Mesothelial cell of epicardium (in vitro differentiated cells): ENCODE data around the gene CD151. TPM values are rescaled to one million over a fixed set of nuclear protein-coding genes. Genes with fewer than 3 reads are reported as not detected.
A peak's percentile ranks its signal among the peaks of the same experiment; 100 is the strongest.

ENCODE experiments used
- DNase-seq, 2 experiments: peaks; one replicate each; pipeline ENCODE4 v3.0.0; 2021; ENCODE audit warnings: low spot score in 2 of 2; ENCODE audit not compliant: unreplicated experiment in 2 of 2
- H3K27ac Mint-ChIP-seq: 2 replicates; pipeline ENCODE4 v1.8.0; 2021; ENCODE audit warnings: mixed read lengths
- H3K27me3 Mint-ChIP-seq: 2 replicates; pipeline ENCODE4 v1.8.0; 2021; ENCODE audit warnings: low read depth, mixed read lengths
- H3K36me3 Mint-ChIP-seq: 2 replicates; pipeline ENCODE4 v1.8.0; 2021; ENCODE audit warnings: mixed read lengths
- H3K4me1 Mint-ChIP-seq: 2 replicates; pipeline ENCODE4 v1.8.0; 2021; ENCODE audit warnings: mixed read lengths
- H3K4me3 Mint-ChIP-seq: 2 replicates; pipeline ENCODE4 v1.8.0; 2021; ENCODE audit warnings: mild to moderate bottlenecking, moderate library complexity, mixed read lengths
- H3K9me3 Mint-ChIP-seq: 2 replicates; pipeline ENCODE4 v1.8.0; 2021; ENCODE audit warnings: mixed read lengths
- total RNA-seq: library from RNA; stranded (reverse); gene quantifications from 3 replicates; pipeline ENCODE4 v1.2.1, GENCODE V29; 2021
- TF ChIP-seq, protein P1 (sequence below): fragments of 200-600 bp; sonication (generic); IDR thresholded peaks from one replicate; pipeline ENCODE4 v1.5.0; 2021; ENCODE audit warnings: antibody characterized with exemption; ENCODE audit not compliant: unreplicated experiment

Gene CD151
- total RNA-seq, 1 donor from 2014 or later = 125 TPM

- Mint-ChIP-seq H3K9me3 (no peaks in the 10 kb centered on the region), H3K27ac (peak overlapping the region; percentile 77), H3K4me3 (peak overlapping the region; percentile 26), H3K4me1 (peaks cover 26% of the 10 kb centered on the region), H3K36me3 (peaks cover 3% of the 10 kb centered on the region), H3K27me3 (no peaks in the 10 kb centered on the region)
- TF ChIP-seq, protein P1, sequence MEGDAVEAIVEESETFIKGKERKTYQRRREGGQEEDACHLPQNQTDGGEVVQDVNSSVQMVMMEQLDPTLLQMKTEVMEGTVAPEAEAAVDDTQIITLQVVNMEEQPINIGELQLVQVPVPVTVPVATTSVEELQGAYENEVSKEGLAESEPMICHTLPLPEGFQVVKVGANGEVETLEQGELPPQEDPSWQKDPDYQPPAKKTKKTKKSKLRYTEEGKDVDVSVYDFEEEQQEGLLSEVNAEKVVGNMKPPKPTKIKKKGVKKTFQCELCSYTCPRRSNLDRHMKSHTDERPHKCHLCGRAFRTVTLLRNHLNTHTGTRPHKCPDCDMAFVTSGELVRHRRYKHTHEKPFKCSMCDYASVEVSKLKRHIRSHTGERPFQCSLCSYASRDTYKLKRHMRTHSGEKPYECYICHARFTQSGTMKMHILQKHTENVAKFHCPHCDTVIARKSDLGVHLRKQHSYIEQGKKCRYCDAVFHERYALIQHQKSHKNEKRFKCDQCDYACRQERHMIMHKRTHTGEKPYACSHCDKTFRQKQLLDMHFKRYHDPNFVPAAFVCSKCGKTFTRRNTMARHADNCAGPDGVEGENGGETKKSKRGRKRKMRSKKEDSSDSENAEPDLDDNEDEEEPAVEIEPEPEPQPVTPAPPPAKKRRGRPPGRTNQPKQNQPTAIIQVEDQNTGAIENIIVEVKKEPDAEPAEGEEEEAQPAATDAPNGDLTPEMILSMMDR = no peak
- no peak for DNase-seq
Measured at GRCh38 chr11:863023-863909, 30.5 kb downstream of the CD151 start.

GRCh38 chr11:863910-864827, 31.4 kb downstream of the CD151 start:
- TF ChIP-seq, protein P1 = no peak
- peaks cover 4% of the 10 kb centered on the region for H3K36me3 Mint-ChIP-seq
- H3K9me3 Mint-ChIP-seq = no peaks in the 10 kb centered on the region
- no peak overlapping the region for H3K4me3 Mint-ChIP-seq
- H3K27ac Mint-ChIP-seq = no peak overlapping the region
- DNase-seq = no peak
- H3K4me1 Mint-ChIP-seq = peaks cover 26% of the 10 kb centered on the region
- no peaks in the 10 kb centered on the region for H3K27me3 Mint-ChIP-seq

GRCh38 chr11:864898-865297, 32.1 kb downstream of the CD151 start:
- Mint-ChIP-seq H3K27me3 (no peaks in the 10 kb centered on the region), H3K9me3 (no peaks in the 10 kb centered on the region), H3K27ac (no peak overlapping the region), H3K4me1 (peaks cover 21% of the 10 kb centered on the region), H3K4me3 (no peak overlapping the region), H3K36me3 (peaks cover 4% of the 10 kb centered on the region)
- no peak for DNase-seq
- TF ChIP-seq, protein P1 = no peak

- H3K27ac Mint-ChIP-seq = no peak overlapping the region
- peaks cover 4% of the 10 kb centered on the region for H3K36me3 Mint-ChIP-seq
- no peak overlapping the region for H3K4me3 Mint-ChIP-seq
- peaks cover 16% of the 10 kb centered on the region for H3K4me1 Mint-ChIP-seq
- TF ChIP-seq, protein P1 = no peak
- H3K9me3 Mint-ChIP-seq = no peaks in the 10 kb centered on the region
- H3K27me3 Mint-ChIP-seq = no peaks in the 10 kb centered on the region
- DNase-seq = no peak
Measured at GRCh38 chr11:865462-866430, 33.0 kb downstream of the CD151 start.

DNA sequence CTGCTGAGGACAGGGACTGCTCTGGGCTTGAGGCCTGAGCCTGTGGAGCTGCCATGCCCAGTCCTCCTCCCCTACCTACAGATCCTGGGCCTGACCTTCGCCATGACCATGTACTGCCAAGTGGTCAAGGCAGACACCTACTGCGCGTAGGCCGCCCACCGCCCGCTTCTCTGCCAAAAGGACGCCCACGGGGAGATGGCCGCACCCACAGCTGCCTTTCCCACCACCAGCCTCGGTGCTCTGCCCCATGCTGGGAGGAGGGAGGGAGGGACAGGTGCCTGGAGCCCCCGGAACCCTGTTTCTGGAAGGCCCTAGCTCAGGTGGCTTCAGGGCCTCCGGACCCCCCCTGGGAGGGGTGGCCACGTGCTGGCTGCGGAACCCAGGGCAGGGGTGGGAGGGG, 33.7 kb downstream of the CD151 start:
- no peaks in the 10 kb centered on the region for H3K27me3 Mint-ChIP-seq
- H3K4me1 Mint-ChIP-seq = peaks cover 16% of the 10 kb centered on the region
- no peak overlapping the region for H3K27ac Mint-ChIP-seq
- no peak for DNase-seq
- H3K36me3 Mint-ChIP-seq = peaks cover 4% of the 10 kb centered on the region
- no peaks in the 10 kb centered on the region for H3K9me3 Mint-ChIP-seq
- H3K4me3 Mint-ChIP-seq = no peak overlapping the region
- TF ChIP-seq, protein P1 = no peak
